GM12878 (cell line): ENCODE results near the gene GJC1. TPM values are rescaled to one million over a fixed set of nuclear protein-coding genes. Genes with fewer than 3 reads are reported as not detected.

Source experiments
- ATAC-seq: fragments of 200-7000 bp; cut with Tn5 transposase; 3 replicates; pipeline ENCODE4 v1.9.1; 2020; ENCODE audit warnings: mild to moderate bottlenecking, moderate library complexity
- BruUV-seq: library from RNA; stranded (reverse); fragments of 400-500 nt; replicated peaks from 2 replicates; lab custom pipeline; 2021; lab: Mats Ljungman, UMichigan
- CTCF ChIA-PET: fragments of 300-600 bp; sonication (Branson Sonifier 250); formaldehyde crosslinking; extraction: SDS; loops from one replicate; lab custom pipeline; 2021; ENCODE audit warnings: inconsistent platforms; lab: Yijun Ruan, JAX
- POLR2A ChIA-PET: fragments of 350-600 bp; formaldehyde crosslinking; extraction: SDS; loops from one replicate; lab custom pipeline; 2021; ENCODE audit warnings: inconsistent platforms; lab: Charles Lee
- RAD21 ChIA-PET: fragments of 300-600 bp; sonication (Branson Sonifier 250); formaldehyde crosslinking; loops from one replicate; lab custom pipeline; 2023; ENCODE audit warnings: antibody characterized with exemption; ENCODE audit not compliant: unreplicated experiment; lab: Charles Lee
- SMC1A ChIA-PET: fragments of 300-600 bp; sonication (Branson Sonifier 250); formaldehyde crosslinking; loops from one replicate; lab custom pipeline; 2023; ENCODE audit not compliant: unreplicated experiment, uncharacterized antibody; lab: Charles Lee
- DNase-seq: peaks from one replicate; pipeline ENCODE4 v3.0.0-alpha.2; 2011; ENCODE audit warnings: low read depth, low spot score
- FAIRE-seq: peaks from 3 replicates; lab custom pipeline; 2011; peaks lifted over from hg19 to GRCh38; lab: Jason Lieb, UNC
- H2AFZ ChIP-seq: 2 replicates; pipeline ENCODE4 v1.6.0; 2011; ENCODE audit warnings: low read depth, low read length, control low read depth; ENCODE audit not compliant: control insufficient read depth
- H3K27ac ChIP-seq: 2 replicates; pipeline ENCODE4 v1.5.1; 2011; ENCODE audit warnings: control low read depth; ENCODE audit not compliant: control insufficient read depth, insufficient read depth
- H3K27me3 ChIP-seq, 2 experiments: replicated peaks in 1 of 2; 2 replicates each; pipeline versions ENCODE4 v1.6.0 to v1.6.1; 2011; ENCODE audit warnings: low read length in 1 of 2; ENCODE audit not compliant: control insufficient read depth in 2 of 2, insufficient read depth in 2 of 2
- H3K36me3 ChIP-seq, 2 experiments: 2 replicates each; pipeline ENCODE4 v1.5.1; 2011; ENCODE audit warnings: low read length in 1 of 2; ENCODE audit not compliant: control insufficient read depth in 2 of 2, insufficient read depth in 2 of 2
- H3K4me1 ChIP-seq: 2 replicates; pipeline ENCODE4 v1.6.1; 2011; ENCODE audit warnings: mild to moderate bottlenecking, low read length, moderate library complexity, mixed read lengths; ENCODE audit not compliant: control insufficient read depth, insufficient read depth
- H3K4me2 ChIP-seq: 2 replicates; pipeline ENCODE4 v1.6.0; 2011; ENCODE audit warnings: control low read depth; ENCODE audit not compliant: control insufficient read depth, insufficient read depth
- H3K4me3 ChIP-seq: fragments of 200-600 bp; sonication (generic); 2 replicates; pipeline ENCODE4 v1.5.1; 2016
- H3K79me2 ChIP-seq: 2 replicates; pipeline ENCODE4 v1.6.0; 2011; ENCODE audit warnings: low read length; ENCODE audit not compliant: control insufficient read depth, insufficient read depth
- H3K9ac ChIP-seq: 2 replicates; pipeline ENCODE4 v1.8.0; 2011; ENCODE audit warnings: low read length, control low read depth, mixed read lengths; ENCODE audit not compliant: control insufficient read depth, insufficient read depth
- H3K9me3 ChIP-seq: replicated peaks from 3 replicates; pipeline ENCODE4 v1.5.1; 2011; ENCODE audit warnings: mild to moderate bottlenecking, low read length; ENCODE audit not compliant: control insufficient read depth, insufficient read depth
- H4K20me1 ChIP-seq: 2 replicates; pipeline ENCODE4 v1.6.0; 2011; ENCODE audit not compliant: control insufficient read depth, insufficient read depth
- ATF2 ChIP-seq: IDR thresholded peaks from 2 replicates; pipeline ENCODE4 v1.6.1; 2012; ENCODE audit warnings: low read length, inconsistent platforms
- BACH1 ChIP-seq: fragments of 450-650 bp; IDR thresholded peaks from 2 replicates; pipeline ENCODE4 v1.6.1; 2017; ENCODE audit warnings: mild to moderate bottlenecking, borderline replicate concordance
- CBX3 ChIP-seq: fragments of 200-600 bp; sonication (generic); IDR thresholded peaks from 2 replicates; pipeline ENCODE4 v1.6.1; 2016; ENCODE audit warnings: low read depth, borderline replicate concordance
- CTCF ChIP-seq, 3 experiments: IDR thresholded peaks in 2 of 3; conservative IDR thresholded peaks in 1 of 3; 2 replicates each; pipeline ENCODE4 v1.5.1; 2011; ENCODE audit warnings: low read depth in 3 of 3, low read length in 3 of 3, mild to moderate bottlenecking in 3 of 3, control low read depth in 2 of 3, moderate library complexity in 2 of 3, inconsistent platforms in 1 of 3, mixed read lengths in 1 of 3; ENCODE audit not compliant: control insufficient read depth in 2 of 3, insufficient read depth in 1 of 3; ENCODE audit errors: extremely low read depth in 1 of 3
- ESRRA ChIP-seq: IDR thresholded peaks from 2 replicates; pipeline ENCODE4 v1.6.1; 2012; ENCODE audit warnings: mild to moderate bottlenecking, low read length, improper control_type of control experiment
- ETV6 ChIP-seq, 2 experiments: fragments of 450-650 bp in 1 of 2; IDR thresholded peaks in 1 of 2; conservative IDR thresholded peaks in 1 of 2; 2 replicates each; pipeline ENCODE4 v1.6.1; 2014; ENCODE audit warnings: antibody characterized with exemption in 1 of 2, borderline replicate concordance in 1 of 2, low read depth in 1 of 2, mild to moderate bottlenecking in 1 of 2, moderate library complexity in 1 of 2
- KAT2A ChIP-seq: conservative IDR thresholded peaks from 2 replicates; pipeline ENCODE4 v1.6.1; 2011; ENCODE audit warnings: low read depth, low read length; ENCODE audit not compliant: control insufficient read depth
- KLF5 ChIP-seq: fragments of 450-650 bp; IDR thresholded peaks from 2 replicates; pipeline ENCODE4 v1.6.1; 2014; ENCODE audit warnings: mild to moderate bottlenecking; ENCODE audit not compliant: partially characterized antibody
- NFYB ChIP-seq: IDR thresholded peaks from 2 replicates; pipeline ENCODE4 v1.6.1; 2011; ENCODE audit warnings: low read depth, mild to moderate bottlenecking, low read length, improper control_type of control experiment, moderate library complexity; ENCODE audit not compliant: insufficient read depth
- NR2C2 ChIP-seq: IDR thresholded peaks from 2 replicates; pipeline ENCODE4 v1.6.1; 2011; ENCODE audit warnings: borderline replicate concordance, low read depth; ENCODE audit not compliant: control insufficient read depth, insufficient read length
- SIX5 ChIP-seq: IDR thresholded peaks from 2 replicates; pipeline ENCODE4 v1.6.1; 2011; ENCODE audit warnings: mild to moderate bottlenecking, low read depth, low read length, moderate library complexity; ENCODE audit not compliant: severe bottlenecking
- SREBF1 ChIP-seq: IDR thresholded peaks from 2 replicates; pipeline ENCODE4 v1.6.1; 2012; ENCODE audit warnings: mild to moderate bottlenecking, low read length
- ZBTB11 ChIP-seq: fragments of 450-650 bp; formaldehyde crosslinking; IDR thresholded peaks from 2 replicates; pipeline ENCODE4 v1.5.0; 2022; ENCODE audit warnings: mild to moderate bottlenecking, missing genetic modification characterization
- ZSCAN29 ChIP-seq: fragments of 450-650 bp; IDR thresholded peaks from 2 replicates; pipeline ENCODE4 v1.6.1; 2017; ENCODE audit warnings: mild to moderate bottlenecking, moderate library complexity
- WGBS: methylation state at CpG from one replicate; pipeline ENCODE4 v1.1.6; 2016; ENCODE audit warnings: low lambda C conversion rate; ENCODE audit not compliant: insufficient replicate concordance, insufficient coverage; ENCODE audit errors: missing lambda C conversion rate; 5-methylcytosine and 5-hydroxymethylcytosine counted together
- in situ Hi-C: fragments of 300-500 bp; cut with MboI; formaldehyde crosslinking; loops from 9 replicates; pipeline ENCODE4 v1.14.3; 2018; ENCODE audit warnings: mixed read lengths
- intact Hi-C: fragments of 100-400 bp; cut with micrococcal nuclease; formaldehyde crosslinking; loops from one replicate; pipeline ENCODE4 v1.14.2; 2022; ENCODE audit not compliant: unreplicated experiment
- polyA plus RNA-seq, 11 experiments: library from polyadenylated mRNA; depleted of rRNA in 4 of 11; unstranded in 6 of 11; stranded (reverse) in 5 of 11; fragments of >200 nt; fragmentation: Nextera tagmentation in 4 of 11; fragmentation: Illumina TruSeq in 1 of 11; extraction: Ambion mirVana in 4 of 11; extraction: Trizol in 1 of 11; gene quantifications; 1 replicate in 1 of 11; 2 replicates in 10 of 11; pipeline versions ENCODE4 v1.2.1 to v1.2.3, GENCODE V29; 2011 to 2016; ENCODE audit warnings: inconsistent platforms in 2 of 11, missing spikeins in 2 of 11, low read depth in 1 of 11
- total RNA-seq, 4 experiments: library from RNA; depleted of rRNA in 3 of 4; stranded (reverse); fragments of >200 nt in 3 of 4; fragmentation: Illumina TruSeq in 1 of 4; extraction: Trizol in 1 of 4; gene quantifications; 2 replicates each; pipeline versions ENCODE4 v1.2.1 to v1.2.3, GENCODE V29; 2013 to 2021
- TF ChIP-seq, protein P1 (sequence below): IDR thresholded peaks from 2 replicates; pipeline ENCODE4 v1.6.1; 2011; ENCODE audit warnings: low read depth, low read length, improper control_type of control experiment, borderline replicate concordance

GJC1 gene
- total and polyA plus RNA-seq, 10 of the 15 experiments (the other 5 are each of a cell fraction or from before 2014, with no cell fraction given), result 0.37 to 3.4 (median 0.90) TPM

DNA sequence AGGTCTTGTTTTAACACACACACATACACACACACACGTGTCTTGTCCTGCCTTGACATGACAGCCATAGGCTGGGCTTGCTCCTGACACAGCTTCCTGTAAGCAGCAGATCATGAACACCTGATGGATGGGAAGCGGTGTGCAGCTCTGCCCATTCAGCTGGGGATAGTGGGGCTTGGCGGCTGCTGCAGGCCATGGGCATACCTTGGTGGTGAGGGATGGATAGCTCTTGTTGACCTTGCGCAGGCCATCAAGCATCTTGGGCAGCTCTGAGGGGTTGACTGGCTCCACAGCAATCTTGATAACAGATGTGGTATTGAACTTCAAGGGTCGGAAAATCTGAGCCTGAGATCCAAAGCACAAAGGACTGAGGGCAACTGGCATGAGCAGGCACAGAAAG, 29.6 kb upstream of the GJC1 start (continued):
- TF ChIP-seq ETV6 (conservative IDR thresholded peaks at IDR 0.05 in 1 of 2, IDR thresholded peaks at IDR 0.05 in 1 of 2; ENCODE audit: borderline replicate concordance in 1 of 2, low read depth in 1 of 2) (no peak), KAT2A (no peak)

DNA sequence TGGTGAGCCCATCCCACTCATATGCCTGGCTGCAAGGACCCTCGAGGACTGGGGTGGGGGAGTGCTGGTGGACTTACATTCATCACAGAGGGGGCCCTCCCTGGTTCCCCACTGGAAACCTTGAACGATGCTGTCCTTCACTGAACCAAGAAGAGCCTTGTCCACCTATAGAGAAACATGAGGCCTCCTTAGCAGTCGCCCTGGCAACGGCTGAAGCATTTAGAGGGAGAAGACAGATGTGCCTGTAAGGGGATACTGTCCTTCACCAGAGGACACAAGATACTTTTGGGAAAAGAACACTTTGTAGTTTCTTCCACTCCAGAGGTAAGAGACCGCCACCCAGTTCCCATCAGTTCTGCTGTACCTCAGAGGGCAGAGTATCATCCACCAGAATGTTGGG, 24.1 kb upstream of the GJC1 start:
- Histone ChIP-seq H3K9ac (no peak overlapping the region), H3K27me3 (no peaks in the 10 kb centered on the region), H3K36me3 (peaks cover 37 to 39% of the 10 kb centered on the region in 2 experiments), H3K79me2 (no peaks in the 10 kb centered on the region), H3K4me1 (no peaks in the 10 kb centered on the region), H2AFZ (no peak overlapping the region), H3K4me3 (no peak overlapping the region), H4K20me1 (no peaks in the 10 kb centered on the region), H3K27ac (no peak overlapping the region), H3K4me2 (no peak overlapping the region), H3K9me3 (no peaks in the 10 kb centered on the region)
- ChIA-PET POLR2A (no interaction called here), SMC1A (no interaction called here), RAD21 (no interaction called here), CTCF (no interaction called here)
- no peak for FAIRE-seq
- no TSS peak for BruUV-seq
- in situ Hi-C loops (loop anchor here (25.0 kb wide), 1 partner anchor 1642 kb away; the partner anchor contains the start of gene TMEM106A), intact Hi-C loops (no loop called here)
- ATAC-seq, result no peak
- 94% methylated on average over 5 of the region's 5 CpGs for WGBS
- DNase-seq, result no peak
- TF ChIP-seq SIX5, result no peak
- TF ChIP-seq KLF5, result no peak
- TF ChIP-seq ZSCAN29, result no peak
- no peak for TF ChIP-seq ESRRA
- no peak for TF ChIP-seq ZBTB11 (CRISPR knock-in tag)
- TF ChIP-seq CBX3, result no peak
- TF ChIP-seq CTCF (IDR thresholded peaks at IDR 0.05 in 2 of 3, conservative IDR thresholded peaks at IDR 0.05 in 1 of 3; ENCODE audit: control insufficient read depth in 2 of 3, extremely low read depth in 1 of 3, insufficient read depth in 1 of 3, low read depth in 3 of 3, low read length in 3 of 3), result no peak
- no peak for TF ChIP-seq NFYB
- no peak for TF ChIP-seq BACH1
- TF ChIP-seq, protein P1, sequence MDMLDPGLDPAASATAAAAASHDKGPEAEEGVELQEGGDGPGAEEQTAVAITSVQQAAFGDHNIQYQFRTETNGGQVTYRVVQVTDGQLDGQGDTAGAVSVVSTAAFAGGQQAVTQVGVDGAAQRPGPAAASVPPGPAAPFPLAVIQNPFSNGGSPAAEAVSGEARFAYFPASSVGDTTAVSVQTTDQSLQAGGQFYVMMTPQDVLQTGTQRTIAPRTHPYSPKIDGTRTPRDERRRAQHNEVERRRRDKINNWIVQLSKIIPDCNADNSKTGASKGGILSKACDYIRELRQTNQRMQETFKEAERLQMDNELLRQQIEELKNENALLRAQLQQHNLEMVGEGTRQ, result no peak
- no peak for TF ChIP-seq ATF2
- no peak for TF ChIP-seq NR2C2
- no peak for TF ChIP-seq SREBF1
